GM12891 (cell line): ENCODE results near the gene LBHD2. TPM values are rescaled to one million over a fixed set of nuclear protein-coding genes. Genes with fewer than 3 reads are reported as not detected.
"Not testable (repeated sequence)": the region's sequence is repeated elsewhere in the genome, so short reads cannot be mapped to it uniquely, and the experiment has no call there.

ENCODE experiments used
- DNase-seq: peaks from one replicate; pipeline ENCODE4 v3.0.0; 2011; ENCODE audit warnings: low spot score; ENCODE audit not compliant: insufficient read length
- FAIRE-seq: peaks from 2 replicates; lab custom pipeline; 2011; peaks lifted over from hg19 to GRCh38; lab: Jason Lieb, UNC
- PAX5 ChIP-seq: IDR thresholded peaks from 2 replicates; pipeline ENCODE4 v1.6.1; 2011; ENCODE audit warnings: low read length, moderate library complexity, mild to moderate bottlenecking; ENCODE audit not compliant: insufficient read depth, severe bottlenecking
- POLR2A ChIP-seq: IDR thresholded peaks from 2 replicates; pipeline ENCODE4 v1.6.1; 2011; ENCODE audit warnings: low read depth, low read length, control low read depth
- POLR2AphosphoS5 ChIP-seq: IDR thresholded peaks from 2 replicates; pipeline ENCODE4 v1.6.1; 2011; ENCODE audit warnings: low read depth, low read length, control low read depth
- POU2F2 ChIP-seq: IDR thresholded peaks from 2 replicates; pipeline ENCODE4 v1.6.1; 2011; ENCODE audit warnings: low read depth, mild to moderate bottlenecking, control low read depth, low read length, moderate library complexity
- SPI1 ChIP-seq: IDR thresholded peaks from 2 replicates; pipeline ENCODE4 v1.6.1; 2011; ENCODE audit warnings: low read depth, low read length, control low read depth
- TAF1 ChIP-seq: IDR thresholded peaks from 2 replicates; pipeline ENCODE4 v1.6.1; 2011; ENCODE audit warnings: low read depth, low read length, control low read depth
- polyA plus RNA-seq: library from polyadenylated mRNA; unstranded; fragments of >200 nt; gene quantifications from one replicate; pipeline ENCODE4 v1.2.1, GENCODE V29; 2012; ENCODE audit warnings: low read depth, missing spikeins, inconsistent platforms; ENCODE audit not compliant: missing spikeins

Gene LBHD2
- not detected for polyA plus RNA-seq

GRCh38 chr14:103084021-103084919, at the start of gene LBHD2:
Gene LBHD2, plus strand, starts transcription at chr14:103084210. Its CDS starts 1,803 bp downstream, at chr14:103086013.
- TF ChIP-seq SPI1, result no peak
- TF ChIP-seq TAF1, result no peak
- TF ChIP-seq POLR2AphosphoS5, result no peak
- TF ChIP-seq PAX5, result no peak
- no peak for TF ChIP-seq POLR2A
- no peak for TF ChIP-seq POU2F2
- no peak for FAIRE-seq
- peak; percentile 22 for DNase-seq

- TF ChIP-seq SPI1, result no peak
- TF ChIP-seq POU2F2, result no peak
- TF ChIP-seq POLR2AphosphoS5, result no peak
- no peak for TF ChIP-seq POLR2A
- no peak for TF ChIP-seq TAF1
- no peak for TF ChIP-seq PAX5
- FAIRE-seq (no peak), DNase-seq (no peak)
Measured at GRCh38 chr14:103041464-103041863, 42.5 kb upstream of the LBHD2 start.

- TF ChIP-seq POLR2A (no peak), SPI1 (no peak), POU2F2 (no peak), TAF1 (no peak), PAX5 (no peak), POLR2AphosphoS5 (no peak)
- no peak for DNase-seq
- FAIRE-seq, result peak; percentile 9
Measured at GRCh38 chr14:103043257-103044015, 40.6 kb upstream of the LBHD2 start.

- no peak for TF ChIP-seq POLR2A
- no peak for TF ChIP-seq PAX5
- TF ChIP-seq TAF1, result no peak
- TF ChIP-seq POU2F2, result no peak
- TF ChIP-seq SPI1, result peak; percentile 38; the same call in 1 of the 2 replicates
- FAIRE-seq, result peak; percentile 78
- peak; percentile 46 for DNase-seq
Measured at GRCh38 chr14:103045371-103045869, 38.6 kb upstream of the LBHD2 start.

- FAIRE-seq, DNase-seq: not testable (repeated sequence)
Measured at GRCh38 chr14:103047453-103047852, 36.6 kb upstream of the LBHD2 start.

- TF ChIP-seq POLR2A (no peak), SPI1 (no peak), PAX5 (no peak), POLR2AphosphoS5 (no peak), TAF1 (no peak), POU2F2 (no peak)
- FAIRE-seq (no peak), DNase-seq (no peak)
Measured at GRCh38 chr14:103050935-103051334, 33.1 kb upstream of the LBHD2 start.

- TF ChIP-seq SPI1 (peak; percentile 27; the same call in 1 of the 2 replicates), TAF1 (no peak), PAX5 (no peak)
- FAIRE-seq (no peak), DNase-seq (no peak)
Measured at GRCh38 chr14:103052407-103052806, 31.6 kb upstream of the LBHD2 start.

- no peak for TF ChIP-seq TAF1
- no peak for TF ChIP-seq SPI1
- no peak for TF ChIP-seq POU2F2
- TF ChIP-seq PAX5, result no peak
- no peak for TF ChIP-seq POLR2A
- TF ChIP-seq POLR2AphosphoS5, result no peak
- FAIRE-seq (peak; percentile 52), DNase-seq (no peak)
Measured at GRCh38 chr14:103055695-103056094, 28.3 kb upstream of the LBHD2 start.

GRCh38 chr14:103056322-103057027, 27.5 kb upstream of the LBHD2 start:
- TF ChIP-seq PAX5 (no peak), TAF1 (no peak), POLR2A (no peak), POU2F2 (no peak), SPI1 (no peak), POLR2AphosphoS5 (no peak)
- DNase-seq (no peak), FAIRE-seq (peak; percentile 45)
